Ascending aorta (tissue), 2 donors: ENCODE results near the gene ACMSD. TPM values are rescaled to one million over a fixed set of nuclear protein-coding genes. Genes with fewer than 3 reads are reported as not detected.

Experiments used
- DNase-seq, 2 donors: peaks; one replicate each; pipeline ENCODE4 v3.0.0-alpha.2; 2019; ENCODE audit warnings: low spot score in 2 of 2
- H3K27ac ChIP-seq, 2 donors: fragments of 200-600 bp; sonication (generic); one replicate each; pipeline ENCODE4 v1.5.1; 2016 to 2017; ENCODE audit warnings: mild to moderate bottlenecking in 1 of 2
- H3K27me3 ChIP-seq: fragments of 200-600 bp; sonication (generic); one replicate; pipeline ENCODE4 v1.5.1; 2017
- H3K36me3 ChIP-seq, 2 donors: fragments of 200-600 bp; sonication (generic); one replicate each; pipeline ENCODE4 v1.5.1; 2016
- H3K4me1 ChIP-seq, 2 donors: fragments of 200-600 bp; sonication (generic); one replicate each; pipeline ENCODE4 v1.5.1; 2016 to 2017; ENCODE audit warnings: mild to moderate bottlenecking in 1 of 2
- H3K4me3 ChIP-seq, 2 donors: fragments of 200-600 bp; sonication (generic); one replicate each; pipeline ENCODE4 v1.5.1; 2016 to 2017; ENCODE audit warnings: mild to moderate bottlenecking in 1 of 2
- H3K9me3 ChIP-seq, 2 donors: fragments of 200-600 bp; sonication (generic); one replicate each; pipeline ENCODE4 v1.5.1; 2016
- CTCF ChIP-seq, 3 experiments: fragments of 200-600 bp in 2 of 3; fragments of 450-650 bp in 1 of 3; sonication (generic) in 2 of 3; IDR thresholded peaks; one replicate each; pipeline ENCODE4 v1.5.1; 2016 to 2019; ENCODE audit warnings: antibody characterized with exemption in 3 of 3, mild to moderate bottlenecking in 1 of 3, moderate library complexity in 1 of 3
- intact Hi-C: fragments of 100-400 bp; cut with DNase I; formaldehyde crosslinking; loops from one replicate; pipeline ENCODE4 v1.15.1; 2023
- total RNA-seq: library from RNA; depleted of rRNA; stranded (reverse); fragments of >200 nt; gene quantifications from one replicate; pipeline ENCODE4 v1.1.0, GENCODE V29; 2016

ACMSD gene
- total RNA-seq, 1 donor from 2014 or later: not detected

GRCh38 chr2:134863446-134863845 is 25.0 kb downstream of the ACMSD start:
- no peak for TF ChIP-seq CTCF (IDR thresholded peaks at IDR 0.05)
- intact Hi-C loops: no loop called here
- no peaks in the 10 kb centered on the region for H3K4me1 ChIP-seq
- no peaks in the 10 kb centered on the region for H3K9me3 ChIP-seq
- H3K27me3 ChIP-seq: no peaks in the 10 kb centered on the region
- H3K36me3 ChIP-seq: no peaks in the 10 kb centered on the region
- no peak for DNase-seq
- no peak overlapping the region for H3K27ac ChIP-seq
- H3K4me3 ChIP-seq: no peak overlapping the region

- no peaks in the 10 kb centered on the region for H3K27me3 ChIP-seq
- no peak for DNase-seq
- H3K9me3 ChIP-seq: no peaks in the 10 kb centered on the region
- H3K27ac ChIP-seq: no peak overlapping the region
- H3K4me3 ChIP-seq: no peak overlapping the region
- H3K4me1 ChIP-seq: no peaks in the 10 kb centered on the region
- TF ChIP-seq CTCF (IDR thresholded peaks at IDR 0.05): no peak
- intact Hi-C loops: no loop called here
- H3K36me3 ChIP-seq: no peaks in the 10 kb centered on the region
These were observed 26.8 kb downstream of the ACMSD start for GRCh38 chr2:134865067-134865787.

GRCh38 chr2:134866498-134867099 is 28.2 kb downstream of the ACMSD start:
- no peaks in the 10 kb centered on the region for H3K9me3 ChIP-seq
- no peak for DNase-seq
- no peak overlapping the region for H3K4me3 ChIP-seq
- intact Hi-C loops: no loop called here
- TF ChIP-seq CTCF (IDR thresholded peaks at IDR 0.05): no peak
- H3K27ac ChIP-seq: no peak overlapping the region
- H3K4me1 ChIP-seq: no peaks in the 10 kb centered on the region
- H3K27me3 ChIP-seq: no peaks in the 10 kb centered on the region
- no peaks in the 10 kb centered on the region for H3K36me3 ChIP-seq

- Histone ChIP-seq H3K27ac (no peak overlapping the region), H3K36me3 (no peaks in the 10 kb centered on the region), H3K9me3 (no peaks in the 10 kb centered on the region), H3K27me3 (no peaks in the 10 kb centered on the region), H3K4me3 (no peak overlapping the region), H3K4me1 (no peaks in the 10 kb centered on the region)
- no peak for DNase-seq
- intact Hi-C loops: no loop called here
- no peak for TF ChIP-seq CTCF (IDR thresholded peaks at IDR 0.05)
These were observed 31.7 kb downstream of the ACMSD start for GRCh38 chr2:134869946-134870736.

- no peak overlapping the region for H3K4me3 ChIP-seq
- H3K27ac ChIP-seq: no peak overlapping the region
- no peak for DNase-seq
- TF ChIP-seq CTCF (IDR thresholded peaks at IDR 0.05): no peak
- no peaks in the 10 kb centered on the region for H3K4me1 ChIP-seq
- peaks cover 0 to 2% of the 10 kb centered on the region in 2 donors for H3K9me3 ChIP-seq
- intact Hi-C loops: no loop called here
- H3K36me3 ChIP-seq: no peaks in the 10 kb centered on the region
- no peaks in the 10 kb centered on the region for H3K27me3 ChIP-seq
These were observed 34.7 kb downstream of the ACMSD start for GRCh38 chr2:134873152-134873551.
